HG03280 (cell line): Measurements from ENCODE around the gene TECPR1.
A peak's percentile ranks its signal among the peaks of the same experiment; 100 is the strongest.

ENCODE experiments used
- ATAC-seq: cut with Tn5 transposase; IDR thresholded peaks from one replicate; pipeline ENCODE4 v1.9.1; 2021; ENCODE audit warnings: mild to moderate bottlenecking, moderate library complexity; ENCODE audit not compliant: unreplicated experiment

The TECPR1 gene

GRCh38 chr7:98251601-98252424 is at the start of gene TECPR1:
TSS of gene TECPR1 (minus strand) at chr7:98252232. CDS start at chr7:98246146, 6,086 bp downstream.
- ATAC-seq, result peak; percentile 98

- no peak for ATAC-seq
These were observed 48.8 kb upstream of the TECPR1 start for GRCh38 chr7:98300595-98301372.

- no peak for ATAC-seq
These were observed 45.7 kb upstream of the TECPR1 start for GRCh38 chr7:98297626-98298286.

GRCh38 chr7:98296833-98297232 is 44.8 kb upstream of the TECPR1 start:
- ATAC-seq, result no peak

- no peak for ATAC-seq
These were observed 43.6 kb upstream of the TECPR1 start for GRCh38 chr7:98295467-98296192.

GRCh38 chr7:98294798-98295382 is 42.9 kb upstream of the TECPR1 start:
- ATAC-seq, result no peak

- no peak for ATAC-seq
These were observed 42.3 kb upstream of the TECPR1 start for GRCh38 chr7:98294326-98294725.

- no peak for ATAC-seq
These were observed 41.7 kb upstream of the TECPR1 start for GRCh38 chr7:98293746-98294145.

- ATAC-seq, result no peak
These were observed 41.2 kb upstream of the TECPR1 start for GRCh38 chr7:98293265-98293664.

GRCh38 chr7:98291717-98292116 is 39.7 kb upstream of the TECPR1 start:
- no peak for ATAC-seq

GRCh38 chr7:98289333-98289875 is 37.4 kb upstream of the TECPR1 start:
- ATAC-seq, result no peak

- ATAC-seq, result no peak
These were observed 36.2 kb upstream of the TECPR1 start for GRCh38 chr7:98288064-98288823.

GRCh38 chr7:98287486-98287959 is 35.5 kb upstream of the TECPR1 start:
- no peak for ATAC-seq

GRCh38 chr7:98286701-98287485 is 34.9 kb upstream of the TECPR1 start:
- ATAC-seq, result no peak

- no peak for ATAC-seq
These were observed 34.1 kb upstream of the TECPR1 start for GRCh38 chr7:98286093-98286539.

- no peak for ATAC-seq
These were observed 33.4 kb upstream of the TECPR1 start for GRCh38 chr7:98285157-98286092.

- no peak for ATAC-seq
These were observed 32.5 kb upstream of the TECPR1 start for GRCh38 chr7:98284335-98285036.
